Renal pelvis (tissue), 4 donors: ENCODE data around the gene CEP63. TPM values are rescaled to one million over a fixed set of nuclear protein-coding genes. Genes with fewer than 3 reads are reported as not detected.
A peak's percentile ranks its signal among the peaks of the same experiment; 100 is the strongest.
"Not testable (repeated sequence)": the region's sequence is repeated elsewhere in the genome, so short reads cannot be mapped to it uniquely, and the experiment has no call there.

Experiments used
- DNase-seq: peaks from one replicate; pipeline ENCODE4 v3.0.0-alpha.2; 2013
- polyA plus RNA-seq, 3 donors: library from polyadenylated mRNA; unstranded; fragments of 120-200 nt; gene quantifications; one replicate each; pipeline ENCODE4 v1.2.1, GENCODE V29; 2013; ENCODE audit not compliant: insufficient read length in 3 of 3

The CEP63 gene
- polyA plus RNA-seq, 3 donors, result 31.2 to 37.7 (median 32.7) TPM

DNA sequence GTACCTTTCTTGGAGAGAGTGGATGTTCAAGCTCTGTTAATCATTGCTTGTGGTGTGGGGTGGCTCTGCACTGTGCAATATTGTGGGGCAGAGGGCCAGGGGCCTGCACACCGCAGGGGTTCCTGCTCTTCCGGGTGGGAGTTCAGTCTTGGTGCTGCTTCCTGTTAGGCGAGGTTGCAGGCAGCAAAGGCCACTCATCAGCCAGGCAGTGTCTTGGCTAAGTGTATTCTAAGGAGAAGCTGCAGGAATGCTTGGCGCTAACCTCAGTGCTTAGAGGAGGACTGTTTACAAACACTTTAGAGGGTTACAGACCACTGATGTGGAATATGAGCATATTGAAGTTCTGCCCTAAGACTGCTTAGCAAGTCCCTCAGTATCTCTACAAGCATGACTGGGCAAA lies 81.7 kb downstream of the CEP63 start:
- DNase-seq, result no peak

DNA sequence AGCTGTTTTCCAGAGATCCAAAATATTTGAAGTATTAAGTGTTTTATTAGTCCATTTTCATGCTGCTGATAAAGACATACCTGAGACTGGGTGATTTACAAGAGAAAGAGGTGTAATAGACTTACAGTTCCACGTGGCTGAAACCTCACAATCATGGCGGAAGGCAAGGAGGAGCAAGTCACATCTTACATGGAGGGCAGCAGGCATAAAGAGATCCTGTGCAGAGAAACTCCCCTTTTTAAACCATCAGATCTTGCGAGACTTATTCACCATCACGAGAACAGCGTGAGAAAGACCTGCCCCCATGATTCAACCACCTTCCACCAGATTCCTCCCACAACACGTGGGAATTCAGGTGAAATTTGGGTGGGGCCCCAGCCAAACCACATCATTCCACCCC lies 82.9 kb downstream of the CEP63 start:
- DNase-seq, result no peak

DNA sequence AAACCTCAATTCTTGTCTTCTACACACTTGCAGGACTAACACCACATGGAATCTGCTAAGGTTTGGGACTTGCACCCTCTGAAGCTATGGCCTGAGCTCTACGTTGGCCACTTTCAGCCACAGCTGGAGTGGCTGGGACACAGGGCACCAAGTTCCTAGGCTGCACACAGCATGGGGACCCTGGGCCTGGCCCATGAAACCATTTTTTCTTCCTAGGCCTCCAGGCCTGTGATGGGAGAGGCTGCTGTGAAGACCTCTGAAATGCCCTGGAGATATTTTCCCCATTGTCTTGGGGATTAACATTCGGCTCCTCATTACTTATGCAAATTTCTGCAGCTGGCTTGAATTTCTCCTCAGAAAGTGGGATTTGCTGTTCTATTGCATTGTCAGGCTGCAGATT lies 84.0 kb downstream of the CEP63 start:
- not testable (repeated sequence) for DNase-seq

DNA sequence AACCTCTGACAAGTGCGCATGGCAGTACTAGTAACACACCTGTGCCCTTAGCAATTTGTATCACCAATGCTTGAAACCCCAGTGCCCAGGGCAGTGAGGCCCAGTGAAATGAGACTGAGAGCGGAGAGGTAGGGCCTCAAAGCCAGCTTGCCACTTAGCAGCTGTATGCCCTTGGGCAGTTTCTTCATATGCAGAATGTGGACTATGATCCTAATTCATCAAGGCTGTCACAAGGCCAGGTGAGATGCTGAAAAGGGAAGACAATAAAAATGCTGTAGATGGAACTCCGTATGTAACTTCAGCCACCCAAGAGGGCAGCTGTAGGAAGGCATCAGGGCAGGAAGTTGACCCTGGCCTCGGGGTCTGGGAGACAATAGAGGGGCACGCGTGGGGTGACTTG lies 90.6 kb downstream of the CEP63 start:
- DNase-seq, result no peak

DNA sequence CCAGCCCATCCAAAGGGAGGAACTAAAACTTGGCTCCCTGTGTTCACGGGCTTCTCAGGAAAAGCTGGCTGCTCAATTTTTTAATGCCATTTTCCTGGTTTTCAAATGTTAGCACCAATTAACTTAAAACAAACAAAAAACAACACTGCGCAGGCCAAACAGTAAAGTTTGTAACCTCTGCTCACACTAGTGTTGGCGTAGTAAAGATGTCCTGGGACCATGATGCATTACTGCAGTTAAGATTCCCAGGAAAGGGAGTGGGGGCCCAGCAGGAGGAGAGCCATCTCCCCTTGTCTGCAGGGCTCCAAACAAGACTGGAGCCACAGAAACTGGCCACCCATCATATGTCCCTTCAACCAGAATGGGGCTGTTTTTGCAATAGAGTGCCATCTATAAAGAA lies 91.0 kb downstream of the CEP63 start:
- DNase-seq, result no peak

DNA sequence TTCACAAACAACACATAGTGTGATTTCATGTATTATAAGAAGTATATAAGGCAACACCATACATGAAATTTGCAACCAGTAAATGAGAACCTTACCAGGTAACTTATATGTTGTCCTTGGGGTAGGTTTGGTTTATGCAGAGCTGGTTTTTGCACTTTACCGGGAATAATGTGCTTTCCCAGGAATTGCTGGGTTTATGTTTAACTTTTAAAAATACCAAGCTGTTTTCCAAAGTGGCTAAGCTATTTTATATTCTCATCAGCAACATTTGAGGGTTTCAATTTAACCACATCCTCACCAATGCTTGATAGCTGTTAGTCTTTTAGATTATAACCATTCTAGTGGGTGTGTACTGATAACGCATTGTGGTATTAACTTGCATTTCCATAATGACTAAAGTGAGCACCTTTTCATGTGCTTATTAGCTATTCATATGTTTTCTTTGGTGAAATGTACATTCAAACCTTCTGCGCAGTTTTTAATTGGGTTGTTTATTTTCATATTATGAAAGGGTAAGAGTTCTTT lies 93.3 kb downstream of the CEP63 start:
- no peak for DNase-seq

DNA sequence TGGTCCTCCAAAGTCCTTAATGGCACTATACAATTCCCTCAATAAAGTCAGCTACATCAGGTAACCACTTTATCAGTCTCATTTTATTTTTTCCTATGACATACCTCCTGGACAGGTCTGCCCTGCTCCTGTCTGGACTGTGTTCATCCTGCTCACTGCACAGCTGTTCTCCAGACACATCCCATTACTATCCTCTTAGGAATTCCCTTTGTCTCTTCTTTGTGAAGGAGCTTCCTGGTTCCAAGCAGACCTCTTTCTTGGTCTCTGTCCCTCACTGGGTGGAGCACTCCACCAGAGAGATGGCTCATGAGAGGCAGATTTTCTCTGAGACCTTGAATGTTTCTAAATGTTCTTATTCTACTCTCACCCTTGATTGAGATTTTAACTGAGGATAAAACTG lies 104.9 kb downstream of the CEP63 start:
- DNase-seq, result no peak

DNA sequence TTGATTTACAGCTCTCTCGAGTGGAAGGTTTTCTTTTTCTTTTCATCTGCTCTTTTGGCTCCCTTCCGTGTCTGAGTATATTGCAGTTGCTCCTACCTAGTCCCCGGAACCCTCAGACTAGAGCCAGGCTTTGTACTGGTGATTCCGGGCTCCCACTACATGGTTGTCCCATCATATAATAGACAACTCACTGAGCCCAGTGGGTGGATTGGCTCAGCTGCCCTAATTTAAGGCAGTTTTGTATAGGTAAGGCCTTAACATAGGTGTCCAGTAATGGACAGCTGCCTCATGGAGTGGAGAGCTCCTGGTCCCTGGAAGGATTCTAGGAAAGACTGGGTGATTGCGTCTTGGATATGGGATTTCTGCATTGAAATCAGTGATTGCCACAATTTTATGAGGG lies 106.9 kb downstream of the CEP63 start:
- no peak for DNase-seq

DNA sequence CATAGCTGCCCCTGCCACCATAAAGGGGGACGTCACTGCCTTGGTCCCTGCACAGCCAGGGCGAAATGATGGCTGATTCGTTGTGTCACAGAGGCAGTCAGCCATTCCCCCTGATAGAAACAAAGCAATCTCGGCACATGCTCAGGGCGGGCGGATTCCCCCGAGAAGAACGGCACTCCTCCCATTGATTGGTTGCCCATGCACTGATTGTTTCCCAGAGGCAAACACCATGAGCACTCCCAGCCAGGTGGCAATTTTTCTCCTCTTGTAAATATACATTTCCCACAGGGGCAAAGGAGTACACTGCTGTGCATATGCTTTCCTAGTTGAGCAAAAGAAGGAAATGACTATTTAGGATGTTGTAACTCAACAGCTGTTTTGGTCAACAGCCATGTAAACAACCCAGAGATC lies 108.5 kb downstream of the CEP63 start:
- no peak for DNase-seq

DNA sequence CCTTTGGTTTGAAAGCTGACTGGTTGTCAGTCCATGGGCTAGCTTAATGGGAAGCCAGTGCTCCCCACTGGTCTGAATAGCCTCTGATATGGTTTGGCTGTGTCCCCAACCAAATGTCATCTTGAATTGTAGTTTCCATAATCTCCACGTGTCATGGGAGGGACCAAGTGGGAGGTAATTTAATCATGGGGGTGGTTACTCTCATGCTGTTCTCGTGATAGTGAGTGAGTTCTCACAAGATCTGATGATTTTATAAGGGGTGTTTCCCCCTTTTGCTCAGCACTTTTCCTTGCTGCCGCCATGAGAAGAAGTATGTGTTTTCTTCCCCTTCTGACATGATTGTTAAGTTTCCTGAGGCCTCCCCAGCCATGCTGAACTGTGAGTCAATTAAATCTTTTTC lies 109.1 kb downstream of the CEP63 start:
- DNase-seq, result not testable (repeated sequence)

DNA sequence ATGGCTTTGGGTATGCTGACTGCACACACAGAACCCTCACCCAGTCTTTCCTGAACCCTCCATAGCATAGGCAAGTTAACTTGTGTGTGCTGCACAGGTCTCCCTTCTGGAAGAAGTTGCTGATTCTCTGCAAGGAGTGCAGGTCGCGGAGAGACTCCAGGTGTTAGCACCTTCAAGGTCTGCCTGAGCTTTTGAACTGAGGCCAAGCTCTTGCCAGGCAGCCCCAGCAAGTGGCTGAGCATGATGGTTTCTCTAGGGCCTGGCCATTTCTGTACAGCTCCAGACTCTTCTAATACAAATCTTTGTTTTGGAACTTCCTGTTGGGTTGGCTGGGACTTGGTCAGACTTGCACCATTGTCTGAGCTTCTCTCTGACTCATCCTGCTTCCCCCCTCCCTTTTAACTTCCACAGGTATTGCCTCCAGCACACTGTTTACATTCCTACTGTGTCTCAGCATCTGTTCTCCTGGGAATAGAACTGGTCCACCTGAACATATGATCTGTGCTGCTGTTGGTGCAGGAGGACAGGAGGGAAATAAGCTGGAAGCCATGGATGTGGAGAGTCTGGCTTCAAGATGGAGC lies 111.6 kb downstream of the CEP63 start:
- DNase-seq, result no peak

DNA sequence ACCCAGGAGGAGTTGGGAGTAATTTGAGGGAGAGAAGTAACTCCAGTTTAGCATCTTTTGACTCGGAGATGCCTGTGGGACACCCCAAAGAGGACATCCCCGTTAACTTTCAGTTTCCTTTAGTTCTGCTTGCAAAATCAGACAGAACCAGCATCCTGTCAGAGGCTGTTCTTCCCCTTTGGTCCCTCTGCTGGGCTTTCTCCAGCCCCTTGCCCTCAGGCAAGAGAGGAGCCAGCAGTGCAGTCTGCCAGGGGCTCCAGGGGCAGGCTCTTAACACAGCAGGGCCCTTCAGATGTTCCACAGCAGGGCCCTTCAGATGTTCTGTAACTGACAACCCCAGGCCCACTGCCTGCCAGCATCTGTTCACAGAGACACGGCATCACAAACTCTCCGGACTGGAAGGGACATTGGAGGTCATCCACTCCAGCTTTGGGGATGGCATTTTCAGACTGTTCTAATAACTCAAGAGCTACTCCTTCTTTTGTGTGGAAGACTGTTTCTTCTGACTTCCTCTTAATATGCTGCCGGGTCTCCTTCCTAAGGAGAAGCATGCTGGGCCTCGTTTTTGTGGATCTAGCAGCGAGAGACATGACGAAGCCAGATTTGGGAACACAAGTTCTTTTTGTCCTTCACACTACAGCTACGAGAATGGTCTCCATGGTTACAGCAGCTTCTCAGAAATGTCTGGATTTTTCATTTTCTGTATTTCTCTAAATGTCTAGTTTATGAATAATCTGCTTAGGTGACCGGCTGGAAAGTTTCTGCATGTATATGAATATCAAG lies 113.1 kb downstream of the CEP63 start:
- DNase-seq, result no peak

DNA sequence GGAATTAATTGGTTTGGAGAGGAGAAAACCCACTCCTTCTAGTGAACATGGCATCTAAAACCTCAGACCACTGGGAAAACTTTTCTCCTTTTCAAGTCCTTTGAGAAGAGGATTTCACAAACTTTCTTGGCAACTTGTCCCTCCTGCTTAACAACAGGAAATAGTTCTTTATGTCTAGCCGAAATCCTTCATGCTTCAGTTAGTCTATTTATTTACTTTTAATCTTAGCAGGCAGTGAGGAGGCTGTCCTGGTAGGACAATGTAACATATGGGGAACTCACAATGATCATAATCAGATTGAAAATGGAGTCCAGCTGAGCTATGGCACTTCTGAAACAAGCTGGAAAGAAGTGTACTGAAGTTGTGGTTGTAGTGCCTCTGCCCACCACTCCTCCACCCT lies 114.3 kb downstream of the CEP63 start:
- no peak for DNase-seq

DNA sequence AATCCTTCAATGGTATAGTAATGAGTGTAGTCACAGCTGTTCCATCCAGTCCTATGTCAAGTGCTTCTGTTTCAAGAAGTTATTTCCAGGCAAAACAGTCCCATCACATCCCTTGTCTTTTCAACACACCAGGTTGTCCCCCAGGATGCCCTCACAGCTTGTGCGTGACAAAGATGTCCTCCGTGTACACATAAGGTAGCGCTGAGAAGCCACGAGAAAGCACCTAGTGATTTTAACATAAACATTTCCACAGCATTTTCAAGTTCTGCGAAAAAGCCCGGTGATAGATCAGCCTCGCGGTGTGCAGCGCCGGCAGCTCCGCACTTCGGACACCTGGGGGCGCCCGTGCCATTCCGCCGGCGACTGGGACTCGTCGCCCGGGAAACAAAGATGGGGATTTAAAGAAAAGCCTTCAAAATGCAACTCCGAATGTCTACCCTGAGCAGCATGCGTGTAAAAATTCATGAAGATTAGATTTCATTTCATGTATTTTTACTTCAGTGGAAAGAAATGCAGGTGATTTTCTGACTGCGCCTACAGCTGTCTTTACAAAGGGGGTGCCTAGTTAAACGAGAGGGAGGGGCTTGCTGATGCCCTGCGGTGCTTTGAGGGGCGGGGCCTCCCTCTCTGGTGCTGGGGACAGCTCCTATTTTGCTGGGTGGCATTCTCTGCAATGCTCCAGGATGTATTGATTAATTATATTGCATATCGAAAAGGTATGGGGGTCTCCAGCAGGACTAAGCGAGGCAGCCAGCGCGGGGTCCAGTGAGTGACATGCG lies 115.0 kb downstream of the CEP63 start:
- DNase-seq, result peak; percentile 72

DNA sequence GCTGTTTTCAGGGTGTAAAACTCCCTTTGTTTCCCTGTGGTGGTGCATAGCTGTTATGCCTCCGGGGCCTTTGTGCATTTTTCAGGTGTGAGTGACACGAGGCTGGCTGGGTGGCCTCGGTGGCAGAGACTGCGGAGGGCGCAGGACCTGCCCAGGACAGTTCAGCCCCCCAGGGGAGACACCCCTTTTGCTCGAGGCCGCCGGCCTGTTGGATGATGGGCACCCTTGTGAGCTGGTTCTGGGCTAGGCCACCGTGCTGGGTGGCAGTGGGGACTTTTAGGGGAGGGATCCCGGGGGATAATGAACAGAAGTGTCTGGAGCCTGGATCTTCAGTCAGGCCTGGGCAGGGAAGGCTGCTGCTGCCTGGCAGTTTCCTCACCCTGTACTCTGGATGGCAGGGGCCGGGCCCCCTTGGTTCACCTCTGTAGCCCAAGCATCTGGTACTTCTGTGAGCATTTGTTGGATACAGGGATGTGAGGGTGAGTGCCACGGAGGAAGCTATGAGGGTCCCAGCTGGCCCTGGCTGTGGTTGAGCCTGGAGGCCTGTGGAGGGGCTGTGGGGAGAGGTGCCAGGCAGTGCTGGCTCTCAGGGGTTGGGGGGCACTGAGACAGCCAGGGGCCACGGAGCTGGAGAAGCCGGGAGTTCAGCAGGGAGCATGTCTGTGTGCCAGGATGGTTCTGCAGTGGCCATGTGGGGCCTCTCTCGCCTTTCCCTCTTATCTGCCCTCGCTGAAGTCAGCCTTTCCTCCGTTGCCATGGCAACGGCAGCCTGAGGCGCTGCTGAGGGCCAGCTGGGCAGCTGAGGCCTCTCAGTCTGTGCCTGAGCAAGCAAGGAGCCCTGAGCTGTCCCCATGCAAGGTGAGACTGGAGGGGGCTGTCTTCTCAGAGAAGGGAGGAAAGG lies 115.9 kb downstream of the CEP63 start:
- peak; percentile 77 for DNase-seq

DNA sequence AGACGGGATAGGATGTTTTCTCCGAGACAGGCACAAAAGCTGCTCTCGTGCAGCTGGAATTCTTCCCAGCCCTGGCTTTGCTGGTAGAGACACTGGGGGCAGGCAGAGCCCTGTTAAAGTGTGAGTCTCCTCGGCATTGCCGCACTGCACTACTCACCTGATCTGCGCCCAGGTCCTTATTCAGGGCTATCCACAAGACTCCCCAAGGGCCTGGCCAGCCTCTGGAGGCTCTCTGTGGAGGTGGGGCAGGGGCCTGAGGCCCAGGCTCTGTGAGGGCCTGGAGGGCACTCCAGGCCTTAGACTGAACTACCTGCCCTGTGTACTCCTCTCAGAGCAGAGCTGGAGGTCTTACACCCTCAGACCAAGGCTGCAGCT lies 116.6 kb downstream of the CEP63 start:
- DNase-seq, result no peak

DNA sequence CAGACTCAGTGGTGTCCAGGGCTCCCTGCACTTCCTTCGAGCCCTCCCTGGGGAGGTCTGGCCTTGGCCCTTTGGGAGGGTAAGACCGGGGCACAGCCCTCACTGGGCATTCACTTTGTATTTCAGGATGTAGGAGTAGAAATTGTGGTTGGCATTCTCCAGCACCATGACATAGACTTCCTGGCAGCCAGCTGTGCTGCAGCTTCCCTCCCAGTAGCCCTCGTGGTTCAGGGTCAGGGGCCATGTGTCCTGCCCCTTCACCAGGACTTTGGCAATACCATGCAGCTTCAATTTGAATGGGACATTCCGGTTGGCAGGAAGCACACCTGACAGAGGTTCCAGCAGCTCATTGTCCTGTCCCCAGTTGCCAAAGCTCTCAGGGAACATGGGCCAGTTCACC lies 117.6 kb downstream of the CEP63 start:
- no peak for DNase-seq

DNA sequence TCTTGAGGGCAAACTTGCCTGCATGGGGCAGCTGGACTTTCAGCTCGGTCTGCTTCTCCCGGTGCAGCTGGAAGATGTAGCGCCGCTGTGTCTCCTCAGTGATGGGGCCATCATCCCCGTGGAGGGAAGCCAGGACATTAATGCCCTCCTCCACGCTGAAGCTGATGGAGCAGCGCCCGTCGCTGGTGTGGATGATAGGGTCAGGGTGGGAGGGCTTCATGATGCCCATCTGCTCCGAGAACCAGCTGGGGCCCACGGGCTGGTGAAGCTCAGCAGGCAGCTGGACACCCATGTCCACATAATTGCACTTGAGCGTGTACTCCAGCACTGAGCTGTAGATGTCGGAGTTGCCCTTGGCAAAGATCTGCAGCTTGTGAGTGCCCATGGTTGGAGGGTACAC lies 118.1 kb downstream of the CEP63 start:
- no peak for DNase-seq

DNA sequence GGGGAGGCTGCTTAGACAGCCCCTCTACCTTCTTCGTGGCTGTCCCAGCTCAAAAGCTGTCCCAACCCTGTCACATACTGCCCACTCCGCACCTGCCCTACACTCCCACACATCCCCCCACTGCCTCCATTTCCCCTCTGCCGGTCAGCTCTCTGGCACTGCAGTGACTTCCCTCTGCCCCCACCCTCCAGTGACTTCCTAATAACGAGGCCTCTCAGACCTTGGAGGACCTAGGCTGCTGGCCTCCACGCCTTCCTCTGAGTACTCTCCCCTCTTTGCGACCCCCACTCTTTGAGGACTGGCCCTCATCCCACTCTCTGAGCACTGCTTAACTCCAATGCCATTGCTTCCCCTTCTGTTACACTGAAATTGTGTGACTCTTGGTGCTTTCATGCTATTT lies 119.7 kb downstream of the CEP63 start:
- DNase-seq, result no peak

DNA sequence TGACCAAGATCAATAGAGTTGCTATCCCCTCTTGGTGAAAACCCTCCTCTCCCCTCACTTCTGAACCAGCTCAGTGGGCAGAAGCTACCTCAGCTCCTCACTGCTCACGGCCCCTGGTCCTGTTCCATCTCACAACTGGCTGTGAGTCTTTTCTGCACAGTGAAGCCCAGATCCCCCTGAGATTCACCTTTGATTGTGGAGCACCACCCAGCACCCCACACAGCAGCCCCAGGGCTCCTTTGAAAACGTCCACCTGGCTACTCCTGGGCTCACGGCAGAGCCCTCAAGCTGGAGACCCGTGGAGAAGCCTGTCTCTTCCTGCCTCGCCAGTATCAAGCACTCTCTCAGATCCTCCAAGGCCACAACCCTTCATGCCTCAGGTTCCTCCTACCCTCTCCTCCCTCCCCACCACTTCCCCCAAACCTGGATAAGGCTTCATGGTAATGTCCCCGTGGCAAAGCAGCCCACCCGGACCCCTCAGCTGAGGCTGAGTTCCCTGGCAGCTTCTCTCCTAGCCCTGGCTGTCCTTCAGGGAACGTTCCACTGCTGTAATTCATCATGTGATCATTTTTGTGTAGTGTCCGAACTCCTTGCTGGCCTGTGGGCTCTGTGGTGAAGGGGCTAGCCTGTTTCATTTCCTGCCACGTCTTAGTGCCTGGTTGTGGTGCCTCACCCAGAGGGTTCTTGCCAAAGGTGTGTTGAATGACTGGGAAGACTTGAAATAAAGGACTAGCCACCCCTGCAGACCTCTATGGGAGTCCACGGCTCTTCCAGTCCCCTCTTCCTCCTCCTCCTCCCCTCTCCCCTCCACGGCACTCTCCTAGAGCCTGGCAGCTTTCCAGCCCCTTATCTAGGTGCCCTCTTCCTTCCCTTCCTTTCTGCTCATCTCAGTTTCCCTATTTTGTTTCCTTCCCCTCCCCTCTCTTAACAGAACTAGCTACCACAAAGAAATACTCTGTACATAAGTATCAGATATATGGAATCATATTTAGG lies 120.5 kb downstream of the CEP63 start:
- no peak for DNase-seq
